ENCODE results near the gene MYL5. TPM values are rescaled to one million over a fixed set of nuclear protein-coding genes. Genes with fewer than 3 reads are reported as not detected.

The MYL5 gene
- total RNA-seq, 1 experiment from 2014 or later: 11.7 TPM

DNA sequence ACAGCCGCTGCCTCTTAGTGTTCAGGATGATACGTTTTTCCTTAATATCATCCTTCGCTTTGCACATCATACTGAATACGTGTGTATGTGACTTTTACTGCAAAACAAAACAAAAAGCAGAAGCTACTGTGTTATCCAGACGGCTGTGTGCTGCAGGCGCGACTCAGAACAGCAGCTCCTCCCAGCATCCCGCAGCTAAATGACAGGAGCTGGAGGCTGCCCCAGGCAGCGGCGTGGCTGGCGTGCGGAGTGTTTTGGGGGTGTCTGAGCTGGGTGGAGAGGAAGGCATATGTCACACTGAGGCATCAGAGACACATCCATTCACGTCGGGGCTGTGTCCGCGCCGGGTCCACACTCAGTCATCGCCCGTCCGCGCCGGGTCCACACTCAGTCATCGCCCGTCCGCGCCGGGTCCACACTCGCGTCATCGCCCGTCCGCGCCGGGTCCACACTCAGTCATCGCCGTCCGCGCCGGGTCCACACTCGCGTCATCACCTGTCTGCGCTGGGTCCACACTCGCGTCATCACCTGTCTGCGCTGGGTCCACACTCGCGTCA lies 47.9 kb downstream of the MYL5 start:
- Histone ChIP-seq H3K4me1 (ENCODE audit: insufficient read depth, low read length, poor library complexity, severe bottlenecking) (peaks cover 12% of the 10 kb centered on the region), H3K9me3 (ENCODE audit: low read depth, low read length, poor library complexity, severe bottlenecking) (no peaks in the 10 kb centered on the region), H3K36me3 (ENCODE audit: insufficient read depth, low read length, poor library complexity, severe bottlenecking) (peaks cover 6% of the 10 kb centered on the region), H3K27ac (ENCODE audit: low read depth, low read length, poor library complexity, severe bottlenecking) (no peak overlapping the region), H3K27me3 (replicated peaks; ENCODE audit: insufficient read depth, low read depth, low read length, poor library complexity) (no peaks in the 10 kb centered on the region), H3K4me3 (ENCODE audit: low read depth, low read length, poor library complexity, severe bottlenecking) (no peak overlapping the region)
- intact Hi-C loops (cut with micrococcal nuclease; ENCODE audit: unreplicated experiment): no loop called here
- no peak for DNase-seq (ENCODE audit: low spot score)
- TF ChIP-seq, protein P1, sequence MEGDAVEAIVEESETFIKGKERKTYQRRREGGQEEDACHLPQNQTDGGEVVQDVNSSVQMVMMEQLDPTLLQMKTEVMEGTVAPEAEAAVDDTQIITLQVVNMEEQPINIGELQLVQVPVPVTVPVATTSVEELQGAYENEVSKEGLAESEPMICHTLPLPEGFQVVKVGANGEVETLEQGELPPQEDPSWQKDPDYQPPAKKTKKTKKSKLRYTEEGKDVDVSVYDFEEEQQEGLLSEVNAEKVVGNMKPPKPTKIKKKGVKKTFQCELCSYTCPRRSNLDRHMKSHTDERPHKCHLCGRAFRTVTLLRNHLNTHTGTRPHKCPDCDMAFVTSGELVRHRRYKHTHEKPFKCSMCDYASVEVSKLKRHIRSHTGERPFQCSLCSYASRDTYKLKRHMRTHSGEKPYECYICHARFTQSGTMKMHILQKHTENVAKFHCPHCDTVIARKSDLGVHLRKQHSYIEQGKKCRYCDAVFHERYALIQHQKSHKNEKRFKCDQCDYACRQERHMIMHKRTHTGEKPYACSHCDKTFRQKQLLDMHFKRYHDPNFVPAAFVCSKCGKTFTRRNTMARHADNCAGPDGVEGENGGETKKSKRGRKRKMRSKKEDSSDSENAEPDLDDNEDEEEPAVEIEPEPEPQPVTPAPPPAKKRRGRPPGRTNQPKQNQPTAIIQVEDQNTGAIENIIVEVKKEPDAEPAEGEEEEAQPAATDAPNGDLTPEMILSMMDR (conservative IDR thresholded peaks at IDR 0.05; ENCODE audit: low read depth, low read length): no peak
- TF ChIP-seq EZH2 (IDR thresholded peaks at IDR 0.05; ENCODE audit: borderline replicate concordance, low read depth, low read length, poor library complexity, severe bottlenecking): no peak
- BruUV-seq (replicated peaks): no TSS peak
- ChIA-PET POLR2A (ENCODE audit: low non-redundant PET) (no interaction called here), CTCF (no interaction called here)

DNA sequence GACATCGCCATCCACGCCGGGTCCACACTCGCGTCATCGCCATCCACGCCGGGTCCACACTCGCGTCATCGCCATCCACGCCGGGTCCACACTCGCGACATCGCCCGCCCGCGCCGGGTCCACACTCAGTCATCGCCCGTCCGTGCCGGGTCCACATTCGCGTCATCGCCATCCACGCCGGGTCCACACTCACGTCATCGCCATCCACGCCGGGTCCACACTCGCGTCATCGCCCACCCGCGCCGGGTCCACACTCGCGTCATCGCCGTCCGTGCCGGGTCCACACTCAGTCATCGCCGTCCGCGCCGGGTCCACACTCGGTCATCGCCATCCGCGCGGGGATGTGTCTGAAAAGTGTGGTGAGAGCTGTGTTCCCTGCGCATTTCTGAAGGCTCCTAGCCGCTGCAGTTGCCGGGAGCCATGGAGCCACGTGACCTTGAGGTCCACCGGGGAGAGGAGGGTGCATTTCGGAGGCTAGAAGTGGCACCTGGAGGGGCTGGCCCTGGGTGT lies 48.6 kb downstream of the MYL5 start:
- peaks cover 6% of the 10 kb centered on the region for H3K36me3 ChIP-seq (ENCODE audit: insufficient read depth, low read length, poor library complexity, severe bottlenecking)
- H3K27ac ChIP-seq (ENCODE audit: low read depth, low read length, poor library complexity, severe bottlenecking): no peak overlapping the region
- ChIA-PET CTCF (no interaction called here), POLR2A (ENCODE audit: low non-redundant PET) (no interaction called here)
- intact Hi-C loops (cut with micrococcal nuclease; ENCODE audit: unreplicated experiment): no loop called here
- no TSS peak for BruUV-seq (replicated peaks)
- H3K4me3 ChIP-seq (ENCODE audit: low read depth, low read length, poor library complexity, severe bottlenecking): no peak overlapping the region
- no peak for DNase-seq (ENCODE audit: low spot score)
- no peaks in the 10 kb centered on the region for H3K27me3 ChIP-seq (replicated peaks; ENCODE audit: insufficient read depth, low read depth, low read length, poor library complexity)
- H3K9me3 ChIP-seq (ENCODE audit: low read depth, low read length, poor library complexity, severe bottlenecking): no peaks in the 10 kb centered on the region
- TF ChIP-seq, protein P1 (conservative IDR thresholded peaks at IDR 0.05; ENCODE audit: low read depth, low read length): no peak
- no peak for TF ChIP-seq EZH2 (IDR thresholded peaks at IDR 0.05; ENCODE audit: borderline replicate concordance, low read depth, low read length, poor library complexity, severe bottlenecking)
- peaks cover 12% of the 10 kb centered on the region for H3K4me1 ChIP-seq (ENCODE audit: insufficient read depth, low read length, poor library complexity, severe bottlenecking)

DNA sequence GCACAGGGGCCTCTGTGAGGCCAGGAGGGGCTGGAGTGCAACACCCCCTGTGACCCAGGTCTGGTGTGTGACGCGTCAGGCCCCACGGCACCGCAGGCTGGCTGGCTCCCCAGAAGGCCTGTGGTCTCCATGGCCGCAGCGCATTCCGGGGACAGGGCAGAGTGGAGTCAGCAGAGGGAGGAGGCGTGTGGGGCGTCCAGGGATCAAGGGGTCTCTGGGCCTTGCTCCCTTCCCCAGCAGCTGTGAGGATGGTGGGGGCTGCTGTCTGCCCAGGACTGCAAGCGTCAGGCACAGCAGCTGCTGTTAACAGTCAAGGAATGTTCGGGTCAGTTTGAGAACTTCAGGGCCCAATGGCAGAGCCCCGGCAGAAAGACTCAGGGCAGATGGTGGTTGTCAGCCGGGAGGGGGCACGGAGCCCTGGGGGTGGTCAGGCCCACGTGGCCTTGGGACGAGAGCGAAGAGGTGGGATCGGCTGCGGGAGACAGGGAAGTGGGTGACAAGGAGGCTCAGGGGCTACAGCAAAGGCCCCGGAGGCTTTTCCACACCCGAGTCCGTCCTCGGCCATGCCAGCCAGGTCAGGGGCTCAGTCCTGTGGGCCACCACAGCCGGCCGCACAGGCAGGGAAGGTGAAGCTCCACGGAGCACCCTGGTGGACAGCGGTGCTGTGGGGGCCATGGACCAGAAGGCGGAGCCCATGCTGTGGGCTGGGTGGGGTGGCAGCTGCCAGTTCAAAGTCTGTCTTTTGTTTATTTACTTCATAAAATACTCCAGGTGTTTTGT lies 49.6 kb downstream of the MYL5 start:
- intact Hi-C loops (cut with micrococcal nuclease; ENCODE audit: unreplicated experiment): no loop called here
- H3K27me3 ChIP-seq (replicated peaks; ENCODE audit: insufficient read depth, low read depth, low read length, poor library complexity): no peaks in the 10 kb centered on the region
- peaks cover 6% of the 10 kb centered on the region for H3K36me3 ChIP-seq (ENCODE audit: insufficient read depth, low read length, poor library complexity, severe bottlenecking)
- TF ChIP-seq, protein P1 (conservative IDR thresholded peaks at IDR 0.05; ENCODE audit: low read depth, low read length): no peak
- TF ChIP-seq EZH2 (IDR thresholded peaks at IDR 0.05; ENCODE audit: borderline replicate concordance, low read depth, low read length, poor library complexity, severe bottlenecking): no peak
- no peaks in the 10 kb centered on the region for H3K9me3 ChIP-seq (ENCODE audit: low read depth, low read length, poor library complexity, severe bottlenecking)
- H3K27ac ChIP-seq (ENCODE audit: low read depth, low read length, poor library complexity, severe bottlenecking): no peak overlapping the region
- no peak overlapping the region for H3K4me3 ChIP-seq (ENCODE audit: low read depth, low read length, poor library complexity, severe bottlenecking)
- peaks cover 12% of the 10 kb centered on the region for H3K4me1 ChIP-seq (ENCODE audit: insufficient read depth, low read length, poor library complexity, severe bottlenecking)
- DNase-seq (ENCODE audit: low spot score): no peak
- BruUV-seq (replicated peaks): no TSS peak
- ChIA-PET CTCF (no interaction called here), POLR2A (ENCODE audit: low non-redundant PET) (no interaction called here)

Measured in A673 (cell line).